HFFc6 (cell line): ENCODE data around the gene MLLT3. TPM values are rescaled to one million over a fixed set of nuclear protein-coding genes. Genes with fewer than 3 reads are reported as not detected.

ENCODE experiments used
- DNase-seq: peaks from one replicate; pipeline ENCODE4 v3.0.0-alpha.2; 2018
- H3K27ac Mint-ChIP-seq: 2 replicates; pipeline ENCODE4 v1.8.0; 2020; ENCODE audit warnings: mild to moderate bottlenecking, mixed read lengths
- H3K27me3 Mint-ChIP-seq: 2 replicates; pipeline ENCODE4 v1.8.0; 2021; ENCODE audit warnings: mild to moderate bottlenecking, moderate library complexity, mixed read lengths; ENCODE audit not compliant: insufficient read depth
- H3K36me3 Mint-ChIP-seq: 2 replicates; pipeline ENCODE4 v1.8.0; 2021; ENCODE audit warnings: low read depth, mixed read lengths
- H3K4me1 Mint-ChIP-seq: 2 replicates; pipeline ENCODE4 v1.8.0; 2020; ENCODE audit warnings: low read depth, mixed read lengths
- H3K4me3 Mint-ChIP-seq: 2 replicates; pipeline ENCODE4 v1.8.0; 2020; ENCODE audit warnings: mild to moderate bottlenecking, moderate library complexity, mixed read lengths
- H3K9me3 Mint-ChIP-seq: 2 replicates; pipeline ENCODE4 v1.8.0; 2020; ENCODE audit warnings: mild to moderate bottlenecking, mixed read lengths
- CTCF ChIP-seq: fragments of 200-600 bp; sonication (generic); IDR thresholded peaks from 2 replicates; pipeline ENCODE4 v1.5.0; 2021; ENCODE audit warnings: antibody characterized with exemption, mild to moderate bottlenecking
- total RNA-seq, 6 experiments: library from RNA; stranded (reverse); fragmentation: NEBNext Ultra II Directional; extraction: Animal tissue kit (Norgen Biotek cat#: 25700); gene quantifications; 2 replicates in 1 of 6; 3 replicates in 5 of 6; pipeline ENCODE4 v1.2.3, GENCODE V29; 2021

Gene MLLT3
- total RNA-seq, 6 experiments from 2014 or later, result 23.1 to 27.5 (median 24.7) TPM

DNA sequence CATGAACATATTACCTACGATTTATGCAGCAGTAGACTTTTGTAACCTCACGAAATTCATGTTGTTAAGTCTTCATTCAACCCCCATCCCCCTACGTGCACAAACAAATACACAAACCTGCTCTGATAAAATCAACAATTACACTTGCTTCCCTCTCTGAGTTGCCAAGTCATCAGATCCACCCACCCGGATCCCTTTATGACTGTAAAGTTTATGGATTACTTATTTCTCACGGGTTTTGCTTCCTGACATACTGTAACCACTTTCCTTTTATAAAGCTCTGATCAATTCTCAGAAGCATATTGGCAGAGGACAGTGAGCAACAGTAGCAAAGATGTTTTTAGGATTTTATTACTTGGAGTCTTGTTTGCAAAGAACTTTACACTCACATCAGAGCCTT lies 70.5 kb downstream of the MLLT3 start:
- Mint-ChIP-seq H3K27ac (peak overlapping the region; percentile 11; the same call in 1 of the 2 replicates), H3K9me3 (no peaks in the 10 kb centered on the region), H3K36me3 (peaks cover 7% of the 10 kb centered on the region; the same call in 1 of the 2 replicates), H3K4me3 (no peak overlapping the region), H3K4me1 (peaks cover 60% of the 10 kb centered on the region), H3K27me3 (no peaks in the 10 kb centered on the region; the same call in 1 of the 2 replicates)
- TF ChIP-seq CTCF, result no peak
- DNase-seq, result no peak

GRCh38 chr9:20551236-20551635 lies 71.1 kb downstream of the MLLT3 start:
- H3K36me3 Mint-ChIP-seq, result peaks cover 7% of the 10 kb centered on the region; the same call in 1 of the 2 replicates
- H3K9me3 Mint-ChIP-seq, result no peaks in the 10 kb centered on the region
- TF ChIP-seq CTCF, result no peak
- H3K4me1 Mint-ChIP-seq, result peaks cover 60% of the 10 kb centered on the region
- DNase-seq, result no peak
- H3K27me3 Mint-ChIP-seq, result no peaks in the 10 kb centered on the region; the same call in 1 of the 2 replicates
- H3K27ac Mint-ChIP-seq, result peak overlapping the region; percentile 56
- 0 out of 2 replicates have a peak overlapping the region, but pooled peaks have one; percentile 17 for H3K4me3 Mint-ChIP-seq

DNA sequence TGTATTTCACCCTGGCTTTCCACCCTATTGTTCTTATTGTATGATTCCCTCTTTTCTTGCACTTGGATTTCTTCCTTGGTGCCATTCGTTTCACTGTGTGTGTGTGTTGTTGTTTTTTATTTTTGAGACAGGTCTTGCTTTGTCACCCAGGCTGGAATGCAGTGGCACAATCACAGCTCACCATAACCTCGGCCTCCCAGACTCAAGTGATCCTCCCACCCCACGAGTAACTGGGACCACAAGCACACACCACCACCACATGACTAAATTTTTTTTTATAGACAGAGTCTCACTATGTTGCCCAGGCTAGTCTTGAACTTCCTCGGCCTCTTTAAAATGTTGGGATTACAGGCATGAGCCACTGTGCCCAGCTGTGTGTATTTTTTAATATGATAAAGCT lies 72.0 kb downstream of the MLLT3 start:
- Mint-ChIP-seq H3K36me3 (peaks cover 7% of the 10 kb centered on the region; the same call in 1 of the 2 replicates), H3K27me3 (no peaks in the 10 kb centered on the region; the same call in 1 of the 2 replicates), H3K4me1 (peaks cover 56% of the 10 kb centered on the region), H3K27ac (no peak overlapping the region), H3K9me3 (no peaks in the 10 kb centered on the region), H3K4me3 (no peak overlapping the region)
- no peak for DNase-seq
- TF ChIP-seq CTCF, result no peak

DNA sequence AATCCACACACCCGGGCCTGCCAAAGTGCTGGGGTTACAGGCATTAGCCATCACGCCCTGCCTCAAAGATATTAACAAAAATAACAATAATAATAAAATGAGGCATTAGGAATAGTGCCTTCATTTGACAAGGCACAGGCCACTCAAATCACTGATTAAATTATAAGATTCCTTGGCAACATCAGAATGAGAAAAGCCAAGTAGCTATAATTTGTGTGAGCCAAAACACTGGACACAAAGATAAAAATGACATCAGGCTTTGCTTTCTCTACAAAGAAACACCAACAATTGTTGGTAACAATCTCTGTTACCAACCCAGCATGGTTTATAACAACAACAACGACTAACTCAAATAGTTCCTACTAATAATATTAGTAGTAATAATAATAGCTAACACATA lies 73.2 kb downstream of the MLLT3 start:
- Mint-ChIP-seq H3K4me3 (no peak overlapping the region), H3K36me3 (peaks cover 7% of the 10 kb centered on the region; the same call in 1 of the 2 replicates), H3K27me3 (no peaks in the 10 kb centered on the region; the same call in 1 of the 2 replicates), H3K27ac (no peak overlapping the region), H3K9me3 (no peaks in the 10 kb centered on the region), H3K4me1 (peaks cover 47% of the 10 kb centered on the region)
- no peak for TF ChIP-seq CTCF
- DNase-seq, result no peak

DNA sequence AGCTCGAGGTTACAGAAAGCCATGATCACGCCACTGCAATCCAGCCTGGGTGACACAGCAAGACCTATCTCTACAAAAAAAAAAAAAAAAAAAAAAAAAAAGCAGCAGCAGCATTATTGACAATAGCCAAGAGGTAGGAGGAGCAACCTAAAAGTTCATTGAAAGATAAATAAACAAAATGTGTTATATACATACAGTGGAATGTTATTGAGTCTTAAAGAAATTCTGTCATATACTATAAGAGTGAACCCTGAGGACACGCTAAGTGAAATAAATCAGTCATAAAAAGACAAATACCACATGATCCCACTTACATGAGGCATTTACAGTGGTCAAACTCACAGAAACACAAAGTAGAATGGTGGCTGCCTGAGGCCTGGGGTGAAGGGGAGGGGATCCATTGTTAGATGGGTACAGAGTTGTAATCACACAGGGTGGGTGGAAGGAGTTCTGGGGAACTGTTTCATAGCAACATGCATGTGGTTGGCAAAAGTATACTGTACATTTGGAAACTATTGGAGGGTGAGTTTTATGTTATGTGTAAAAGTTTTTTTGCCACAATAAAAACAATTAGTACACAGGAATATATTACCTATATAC lies 77.2 kb downstream of the MLLT3 start:
- Mint-ChIP-seq H3K27ac (no peak overlapping the region), H3K9me3 (peaks cover 18% of the 10 kb centered on the region), H3K36me3 (peaks cover 25% of the 10 kb centered on the region), H3K27me3 (no peaks in the 10 kb centered on the region; the same call in 1 of the 2 replicates), H3K4me1 (peaks cover 7% of the 10 kb centered on the region), H3K4me3 (no peak overlapping the region)
- no peak for DNase-seq
- TF ChIP-seq CTCF, result no peak
